ENCODE measurements around the gene NGEF. TPM values are rescaled to one million over a fixed set of nuclear protein-coding genes. Genes with fewer than 3 reads are reported as not detected.
"Not testable (repeated sequence)": the region's sequence is repeated elsewhere in the genome, so short reads cannot be mapped to it uniquely, and the experiment has no call there.

Gene NGEF
- total RNA-seq, 1 experiment from 2014 or later: 0.75 TPM

DNA sequence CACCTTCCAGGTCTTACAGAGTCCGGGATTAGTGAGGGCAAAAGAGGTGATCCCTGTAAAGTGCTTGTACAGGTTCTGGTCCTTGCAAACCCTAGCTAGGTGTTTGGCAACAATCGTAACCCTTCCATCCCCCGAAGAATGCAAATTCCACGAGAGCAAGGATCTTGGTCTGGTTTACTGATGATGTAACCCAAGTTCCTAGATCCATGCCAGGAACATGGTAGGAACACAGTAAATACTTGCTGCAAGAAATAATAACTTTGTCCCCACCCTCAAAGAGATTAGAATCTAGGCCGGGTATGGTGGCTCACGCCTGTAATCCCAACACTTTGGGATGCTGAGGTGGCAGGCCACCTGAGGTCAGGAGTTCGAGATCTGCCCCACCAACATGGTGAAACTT is 12.7 kb upstream of the NGEF start:
- no peak for DNase-seq (ENCODE audit: low spot score)
- in situ Hi-C loops (cut with HindIII; ENCODE audit: low sequenced_read_pairs): no loop called here

DNA sequence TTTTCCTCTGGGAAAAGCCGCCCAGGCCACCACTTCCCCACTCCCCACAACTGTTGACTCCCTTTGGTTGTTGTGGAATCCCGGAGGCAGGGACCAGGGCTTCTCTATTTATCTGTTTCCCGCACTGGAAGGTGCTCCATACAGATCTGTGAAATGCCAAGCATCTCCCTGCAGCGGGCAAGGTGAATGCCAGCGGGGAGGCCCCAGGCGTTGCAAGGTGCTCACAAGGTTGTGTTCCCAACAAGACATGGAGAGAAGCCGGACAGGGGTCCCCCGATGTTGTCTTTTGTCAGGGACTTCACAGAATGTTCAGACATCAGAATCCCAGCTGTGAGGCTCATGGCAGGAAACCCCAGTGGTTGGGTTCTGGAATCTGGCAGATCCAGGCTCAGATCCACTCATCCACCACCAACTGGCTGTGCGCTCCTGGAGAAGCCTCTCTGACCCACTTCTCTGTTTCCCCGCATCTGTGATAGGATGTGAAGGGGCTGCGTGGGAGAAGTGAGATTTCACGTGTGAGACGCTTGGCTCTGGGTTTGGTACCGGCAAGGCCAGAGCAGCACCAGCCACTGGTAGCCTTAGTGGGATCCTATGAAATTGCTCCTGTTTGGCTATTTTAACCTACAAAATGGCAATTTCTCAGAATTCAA is 10.8 kb upstream of the NGEF start:
- DNase-seq (ENCODE audit: low spot score): no peak
- in situ Hi-C loops (cut with HindIII; ENCODE audit: low sequenced_read_pairs): no loop called here

DNA sequence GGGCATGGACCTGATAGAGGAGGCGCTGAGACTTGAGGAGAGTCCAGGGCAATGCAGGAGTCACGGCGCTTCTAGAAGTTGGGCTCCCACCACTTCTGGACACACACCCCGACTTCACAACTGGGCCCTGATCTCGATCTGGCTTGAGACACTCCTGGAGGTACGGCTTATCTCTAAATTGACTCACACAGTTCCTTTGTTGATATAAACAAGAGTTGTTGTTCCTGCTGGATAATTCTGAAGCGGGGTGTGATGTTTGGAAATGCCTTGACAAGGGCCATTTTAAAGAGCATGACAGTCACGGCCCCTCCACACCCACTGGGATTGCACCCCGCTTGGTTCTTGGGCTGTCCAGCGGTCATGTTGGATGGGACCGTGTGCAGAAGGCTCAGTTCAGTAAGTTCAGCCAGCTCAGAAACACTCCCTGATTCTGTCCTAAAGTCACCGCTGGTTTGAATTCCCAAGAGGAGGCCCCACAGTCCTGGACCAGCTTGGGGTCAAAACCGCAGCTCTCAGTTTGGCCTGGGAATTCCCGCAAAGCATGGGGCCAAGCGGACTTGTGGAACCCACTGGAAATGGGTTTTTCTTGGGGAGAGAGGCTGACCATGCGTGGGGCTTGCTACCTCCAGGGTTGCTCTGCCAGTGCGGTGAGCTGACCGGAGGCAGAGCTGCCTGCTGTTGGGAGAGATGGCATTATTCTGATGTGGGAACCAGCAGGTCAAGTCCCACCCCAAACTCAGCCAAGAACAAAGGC is 10.1 kb upstream of the NGEF start:
- DNase-seq (ENCODE audit: low spot score): no peak
- in situ Hi-C loops (cut with HindIII; ENCODE audit: low sequenced_read_pairs): no loop called here

DNA sequence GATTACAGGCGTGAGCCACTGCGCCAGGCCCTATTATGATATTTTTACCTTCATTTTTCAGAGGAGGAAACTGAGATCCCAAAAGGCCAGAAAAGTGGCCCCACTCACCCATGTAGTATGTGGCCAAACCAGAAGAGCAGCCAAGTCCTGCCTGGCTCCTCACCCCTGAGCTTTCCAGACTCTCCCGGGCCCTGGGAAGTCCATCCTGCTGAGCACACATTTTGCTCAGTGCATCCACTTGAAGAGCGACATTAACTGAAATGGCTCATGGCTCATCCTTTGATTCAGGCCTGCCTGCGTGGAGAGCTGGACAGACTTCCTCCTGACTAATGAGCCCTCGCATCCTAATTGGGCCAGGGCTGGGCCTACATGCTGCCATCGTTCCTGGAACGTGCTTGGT is 9.5 kb upstream of the NGEF start:
- in situ Hi-C loops (cut with HindIII; ENCODE audit: low sequenced_read_pairs): no loop called here
- DNase-seq (ENCODE audit: low spot score): no peak

DNA sequence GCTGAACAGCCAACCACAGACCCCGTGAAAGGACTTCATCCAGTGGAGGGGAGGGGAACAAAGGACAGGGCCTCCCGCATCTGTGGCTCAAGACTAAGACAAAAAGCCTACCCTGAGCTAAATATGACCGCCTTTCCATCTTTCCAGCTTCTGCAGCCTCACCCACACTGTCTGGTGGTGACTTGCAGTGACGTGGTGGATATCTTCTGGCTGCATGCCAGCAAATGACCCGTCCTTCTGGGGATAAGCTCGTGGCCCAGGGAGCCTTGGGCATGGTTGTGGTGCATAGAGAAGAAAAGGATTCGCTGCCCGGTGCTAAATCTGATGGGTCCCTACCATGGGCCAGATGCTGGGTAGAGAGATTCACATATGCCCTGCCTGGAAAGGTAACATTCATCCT is 8.7 kb upstream of the NGEF start:
- DNase-seq (ENCODE audit: low spot score): no peak
- in situ Hi-C loops (cut with HindIII; ENCODE audit: low sequenced_read_pairs): no loop called here

DNA sequence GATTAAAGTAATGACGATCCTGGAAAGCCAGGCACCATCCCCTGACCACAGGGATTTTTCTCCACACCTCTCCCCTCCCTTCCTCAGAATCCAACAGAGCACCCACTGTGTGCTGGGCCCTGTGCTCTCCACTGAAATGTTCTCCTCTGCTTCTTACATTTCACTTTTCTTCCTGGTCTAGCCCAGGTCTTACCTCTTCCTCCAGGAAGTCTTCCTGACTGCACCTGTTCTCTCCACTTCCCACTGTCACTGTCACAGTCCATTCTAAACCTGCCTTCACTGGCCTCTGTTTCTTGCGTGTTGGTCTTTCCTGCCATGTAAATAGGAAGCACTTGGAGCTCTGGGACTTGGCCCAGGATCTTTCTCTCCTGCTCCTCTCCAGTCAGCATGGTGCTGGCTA is 7.4 kb upstream of the NGEF start:
- in situ Hi-C loops (cut with HindIII; ENCODE audit: low sequenced_read_pairs): no loop called here
- DNase-seq (ENCODE audit: low spot score): no peak

DNA sequence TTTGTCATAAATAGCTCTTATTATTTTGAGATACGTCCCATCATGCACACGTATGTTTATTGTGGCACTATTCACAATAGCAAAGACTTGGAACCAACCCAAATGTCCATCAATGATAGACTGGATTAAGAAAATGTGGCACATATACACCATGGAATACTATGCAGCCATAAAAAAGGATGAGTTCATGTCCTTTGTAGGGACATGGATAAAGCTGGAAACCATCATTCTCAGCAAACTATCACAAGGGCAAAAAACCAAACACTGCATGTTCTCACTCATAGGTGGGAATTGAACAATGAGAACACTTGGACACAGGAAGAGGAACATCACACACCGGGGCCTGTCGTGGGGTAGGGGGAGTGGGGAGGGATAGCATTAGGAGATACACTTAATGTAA is 6.6 kb upstream of the NGEF start:
- DNase-seq (ENCODE audit: low spot score); in situ Hi-C loops (cut with HindIII; ENCODE audit: low sequenced_read_pairs): not testable (repeated sequence)

DNA sequence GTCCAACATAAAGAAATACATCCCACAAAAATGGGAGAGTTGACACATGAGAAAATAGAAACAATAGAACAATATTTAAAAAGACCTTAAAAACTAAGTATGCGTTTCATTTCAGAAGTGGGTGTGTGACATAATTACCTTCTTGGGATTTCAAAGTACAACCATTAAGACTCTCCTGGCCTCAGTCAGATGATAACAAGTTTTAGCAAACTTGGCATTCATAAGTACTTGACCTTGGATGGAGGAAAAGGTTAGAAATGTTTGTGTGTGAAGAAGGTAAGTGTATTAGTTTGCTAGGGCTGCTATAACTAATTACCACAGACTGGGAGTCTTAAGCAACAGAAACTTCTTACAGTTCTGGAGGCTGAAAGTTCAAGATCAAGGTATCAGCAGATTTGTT is 4.9 kb upstream of the NGEF start:
- no peak for DNase-seq (ENCODE audit: low spot score)
- in situ Hi-C loops (cut with HindIII; ENCODE audit: low sequenced_read_pairs): no loop called here

DNA sequence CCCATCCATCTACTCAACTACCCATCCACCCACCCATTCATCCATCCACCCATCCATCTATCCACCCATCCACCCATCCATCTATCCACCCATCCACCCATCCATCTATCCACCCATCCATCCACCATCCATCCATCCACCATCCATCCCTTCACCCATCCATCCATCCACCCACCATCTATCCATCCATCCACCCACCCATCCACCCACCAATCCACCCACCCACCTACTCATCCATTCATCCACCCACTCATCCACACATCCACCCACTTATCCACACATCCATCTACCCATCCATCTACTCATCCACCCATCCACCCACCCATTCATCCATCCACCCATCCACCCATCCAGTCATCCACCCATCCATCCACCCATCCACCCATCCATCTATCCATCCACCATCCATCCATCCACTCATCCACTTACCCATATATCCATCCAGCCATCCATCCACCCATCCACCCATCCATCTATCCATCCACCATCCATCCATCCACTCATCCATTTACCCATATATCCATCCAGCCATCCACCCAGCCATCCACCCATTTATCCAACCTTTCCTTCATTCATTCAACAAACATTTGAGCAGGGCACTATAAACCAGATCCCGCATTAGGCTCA is 2.1 kb upstream of the NGEF start:
- in situ Hi-C loops (cut with HindIII; ENCODE audit: low sequenced_read_pairs): no loop called here
- no peak for DNase-seq (ENCODE audit: low spot score)

DNA sequence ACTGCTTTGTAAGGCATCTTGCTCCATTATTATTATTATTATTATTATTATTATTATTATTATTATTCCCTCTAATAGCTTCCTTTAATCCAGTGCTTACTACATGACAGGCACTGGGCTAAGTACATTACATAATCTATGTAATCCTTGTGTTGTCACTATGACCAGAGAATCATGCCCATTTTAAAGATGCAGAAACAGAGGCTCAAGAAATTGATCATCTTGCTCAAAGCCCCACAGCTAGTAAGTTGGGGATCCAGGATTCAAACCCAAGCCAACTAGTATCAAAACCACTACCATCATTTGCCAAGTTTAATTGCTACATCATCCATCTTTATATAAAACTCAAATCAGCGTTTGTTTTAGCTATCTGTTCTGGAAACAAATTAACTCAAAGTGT is 594 bp upstream of the NGEF start:
- no peak for DNase-seq (ENCODE audit: low spot score)
- in situ Hi-C loops (cut with HindIII; ENCODE audit: low sequenced_read_pairs): no loop called here

DNA sequence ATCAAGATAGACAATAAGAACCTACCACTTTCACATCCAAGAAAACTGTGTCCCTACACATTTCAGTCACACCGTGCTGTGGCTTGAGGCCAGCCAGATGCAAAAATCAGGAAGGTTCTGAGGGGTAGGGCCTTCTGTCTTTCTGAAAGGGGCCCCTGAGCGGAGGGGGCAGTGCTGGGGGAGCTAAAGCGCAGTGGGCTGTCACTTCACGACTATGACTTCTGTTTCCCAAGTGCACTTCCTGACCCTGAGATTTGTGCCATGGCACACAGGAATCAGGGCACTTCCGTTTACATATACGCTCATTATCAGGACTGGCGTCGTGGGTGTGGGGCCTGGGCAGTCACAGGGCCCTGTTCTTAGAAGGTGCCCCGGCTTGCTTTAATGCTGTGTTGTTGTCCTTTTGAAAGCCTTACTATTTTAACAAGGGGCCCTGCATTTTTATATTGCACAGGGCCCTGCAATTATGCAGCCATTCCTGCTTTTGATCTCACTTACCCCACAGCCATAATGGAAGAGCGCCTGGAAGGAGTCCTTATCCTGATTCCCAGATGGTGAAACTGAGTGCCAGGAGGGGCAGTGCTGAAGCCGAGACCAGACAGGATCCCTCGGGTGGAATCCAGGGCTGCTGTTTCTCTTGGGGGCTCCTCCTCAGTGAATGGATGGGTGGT is 620 bp downstream of the NGEF start:
- in situ Hi-C loops (cut with HindIII; ENCODE audit: low sequenced_read_pairs): no loop called here

DNA sequence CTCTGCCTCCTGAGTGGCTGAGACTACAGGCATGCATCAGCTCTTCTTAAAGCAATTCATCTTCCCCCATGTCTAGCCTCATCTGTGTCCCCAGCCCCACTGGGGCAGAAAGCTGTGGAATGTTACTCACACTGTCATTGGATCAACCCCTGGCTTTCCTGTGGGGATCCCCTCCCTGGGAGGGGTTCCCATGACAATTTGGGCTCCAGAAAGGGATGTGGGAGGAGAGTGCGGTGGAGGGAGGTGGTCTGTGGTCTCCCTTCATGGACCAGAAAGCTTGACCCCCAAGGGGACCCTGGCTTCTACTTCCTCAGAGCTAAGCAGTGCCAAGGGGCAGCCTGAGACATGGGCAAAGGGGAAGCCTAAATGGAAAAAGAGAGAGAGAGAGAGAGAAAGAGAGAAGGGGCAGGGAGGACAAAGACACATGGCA is 1.3 kb downstream of the NGEF start:
- in situ Hi-C loops (cut with HindIII; ENCODE audit: low sequenced_read_pairs): no loop called here

More for the DNA sequence above, 620 bp downstream of the NGEF start:
- DNase-seq (ENCODE audit: low spot score): no peak

DNA sequence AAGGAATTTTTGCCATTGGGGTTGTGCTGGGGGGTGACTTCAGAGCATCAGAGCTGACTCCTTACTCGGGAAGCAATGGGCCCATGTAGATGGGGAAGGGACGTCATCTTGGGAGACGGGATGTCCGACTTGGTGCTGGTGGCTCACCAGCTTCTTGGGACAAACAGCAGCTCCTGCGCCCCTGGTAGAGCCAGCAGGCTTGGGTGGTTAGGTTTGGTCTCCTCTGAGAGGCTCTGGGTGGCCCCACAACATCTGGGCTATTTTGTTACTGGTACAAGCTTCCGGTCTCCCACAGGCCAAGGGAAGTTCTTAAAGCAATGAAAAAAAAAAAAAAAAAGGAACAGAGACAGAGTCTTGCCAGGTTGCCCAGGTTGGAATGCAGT is 1.8 kb downstream of the NGEF start:
- in situ Hi-C loops (cut with HindIII; ENCODE audit: low sequenced_read_pairs): no loop called here
- DNase-seq (ENCODE audit: low spot score): no peak

More for the DNA sequence above, 1.3 kb downstream of the NGEF start:
- DNase-seq (ENCODE audit: low spot score): no peak

DNA sequence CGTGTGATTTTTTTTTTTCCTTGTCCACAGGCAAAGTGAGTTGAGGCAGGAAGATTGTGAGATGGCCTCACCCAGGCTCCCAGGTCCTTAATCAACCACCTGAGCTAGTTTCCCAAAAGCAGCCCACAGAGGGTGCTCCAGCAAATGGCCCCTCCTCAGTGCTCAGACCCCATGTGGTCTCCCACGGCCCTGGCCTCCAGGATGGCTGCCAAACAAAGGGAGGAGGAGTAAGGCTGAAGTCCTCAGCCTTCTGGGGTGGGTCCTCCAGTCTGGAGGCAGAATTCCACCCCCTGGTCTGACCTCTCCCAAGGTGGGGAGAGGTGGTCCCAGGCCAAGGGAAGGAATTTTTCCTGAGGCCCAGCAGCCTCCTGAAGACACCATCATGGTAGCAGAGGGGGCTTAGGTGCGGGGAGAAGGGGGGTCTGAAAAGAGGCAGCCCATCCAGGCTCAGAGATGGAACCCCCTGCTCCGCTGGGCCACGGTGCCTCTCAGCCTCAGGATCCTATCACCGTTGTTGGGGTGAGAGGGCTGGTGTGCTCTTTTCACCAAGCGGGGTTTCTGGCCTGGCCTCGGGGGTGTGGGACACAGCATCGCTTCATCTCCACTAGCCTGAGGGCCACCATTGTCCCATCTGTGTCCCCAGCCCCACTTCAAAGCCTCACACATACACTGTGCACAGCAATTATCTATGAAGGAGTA is 2.3 kb downstream of the NGEF start:
- no peak for DNase-seq (ENCODE audit: low spot score)
- in situ Hi-C loops (cut with HindIII; ENCODE audit: low sequenced_read_pairs): no loop called here

DNA sequence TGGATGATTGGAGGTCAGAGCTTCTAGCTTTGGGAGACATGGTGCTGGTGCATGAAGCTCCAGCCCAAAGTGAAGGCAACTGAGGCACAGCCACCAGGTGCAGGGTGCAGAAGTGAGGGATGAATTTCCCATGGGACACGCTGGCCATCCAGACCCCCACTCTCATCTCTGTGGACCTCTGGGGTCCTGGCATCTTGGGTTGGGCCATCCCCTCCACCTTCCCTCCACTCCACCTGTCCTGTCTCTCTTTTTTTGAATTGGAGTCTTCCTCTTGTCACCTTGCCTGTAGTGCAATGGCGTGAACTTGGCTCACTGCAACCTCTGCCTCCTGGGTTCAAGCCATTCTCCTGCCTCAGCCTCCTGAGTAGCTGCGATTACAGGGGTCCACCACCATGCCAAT is 3.4 kb downstream of the NGEF start:
- in situ Hi-C loops (cut with HindIII; ENCODE audit: low sequenced_read_pairs): no loop called here
- no peak for DNase-seq (ENCODE audit: low spot score)

DNA sequence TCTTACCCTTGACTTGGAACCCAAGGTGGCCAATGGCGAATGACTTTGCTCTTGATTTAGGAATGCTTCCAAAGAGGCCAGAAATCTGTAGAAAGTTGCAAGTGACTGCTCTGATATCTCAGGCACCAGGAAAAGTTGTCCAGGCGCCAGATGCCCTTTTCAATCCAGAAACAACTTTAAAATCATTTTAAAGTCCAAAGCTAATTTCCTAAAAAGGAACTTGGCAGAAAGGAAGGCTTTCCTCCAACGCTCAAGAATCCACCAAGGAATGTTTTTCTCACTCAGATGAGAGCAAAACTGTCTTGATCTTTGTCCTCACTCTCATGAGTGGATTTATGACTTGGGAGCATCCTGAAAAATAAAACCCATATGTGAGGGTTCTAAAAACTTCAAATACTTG is 5.3 kb downstream of the NGEF start:
- in situ Hi-C loops (cut with HindIII; ENCODE audit: low sequenced_read_pairs): no loop called here
- DNase-seq (ENCODE audit: low spot score): no peak

DNA sequence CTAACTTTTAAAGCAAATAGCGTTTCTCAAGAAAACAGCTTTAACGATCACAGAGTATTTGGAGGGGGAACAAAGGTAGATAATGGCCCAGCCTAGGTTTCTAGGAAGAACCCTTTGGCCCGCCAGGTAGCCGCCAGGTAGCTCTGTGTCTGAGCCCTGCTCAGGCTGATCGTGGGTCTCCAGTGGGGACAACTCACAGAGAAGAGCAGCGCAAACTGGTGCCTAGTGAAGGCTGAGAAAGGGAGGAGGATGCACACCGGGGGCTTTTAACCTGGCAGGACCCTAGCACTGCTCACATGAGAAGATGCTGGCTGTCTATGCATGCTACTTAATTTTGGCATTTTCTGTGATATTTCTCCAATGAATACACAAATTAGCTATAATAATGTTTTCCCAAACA is 5.8 kb downstream of the NGEF start:
- in situ Hi-C loops (cut with HindIII; ENCODE audit: low sequenced_read_pairs): no loop called here
- DNase-seq (ENCODE audit: low spot score): no peak

DNA sequence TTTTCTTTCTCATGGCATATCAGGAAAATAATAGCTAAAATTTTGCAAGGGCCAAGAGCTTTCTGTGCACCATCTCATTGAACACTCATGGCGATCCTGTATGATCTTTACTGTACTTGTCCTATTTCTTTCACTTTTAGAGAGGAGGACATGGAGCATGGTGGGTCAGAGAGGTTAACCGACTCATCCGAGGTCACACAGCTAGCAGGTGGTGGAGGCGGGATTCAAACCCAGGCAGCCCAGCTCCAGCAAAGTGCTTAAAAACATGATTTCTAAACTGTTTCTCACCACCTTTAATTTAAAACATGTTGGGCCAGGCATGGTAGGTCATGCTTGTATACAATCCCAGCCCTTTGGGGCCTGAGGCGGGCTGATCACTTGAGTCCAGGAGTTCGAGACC is 6.4 kb downstream of the NGEF start:
- DNase-seq (ENCODE audit: low spot score): no peak
- in situ Hi-C loops (cut with HindIII; ENCODE audit: low sequenced_read_pairs): no loop called here

DNA sequence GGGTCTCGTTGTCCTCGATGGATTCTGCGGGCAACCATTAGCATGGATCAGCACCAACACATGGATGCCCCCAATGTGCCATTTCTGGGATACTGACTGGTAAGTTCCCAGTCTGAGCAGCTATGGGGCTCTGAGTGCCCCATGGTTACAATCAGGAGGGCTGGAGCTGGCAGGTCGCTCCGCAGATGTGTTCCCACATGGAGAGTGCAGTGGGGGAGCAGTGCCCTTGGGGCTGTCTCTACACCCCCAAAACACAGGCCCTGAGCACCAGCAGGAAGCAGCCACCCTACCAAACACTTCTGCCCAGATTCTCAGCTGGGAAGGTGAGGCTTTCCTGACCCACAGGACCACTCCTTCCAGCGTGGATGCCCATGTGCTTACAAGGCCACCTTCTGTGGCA is 8.0 kb downstream of the NGEF start:
- in situ Hi-C loops (cut with HindIII; ENCODE audit: low sequenced_read_pairs): no loop called here
- DNase-seq (ENCODE audit: low spot score): no peak
